GM10266 (cell line): ENCODE results near the gene OR5K4.
A peak's percentile ranks its signal among the peaks of the same experiment; 100 is the strongest.

Experiments
- DNase-seq: peaks from one replicate; pipeline ENCODE4 v3.0.0; 2012; ENCODE audit errors: extremely low spot score
- CTCF ChIP-seq: IDR thresholded peaks from 2 replicates; pipeline ENCODE4 v1.5.1; 2012; ENCODE audit warnings: mild to moderate bottlenecking, low read depth; ENCODE audit not compliant: control insufficient read depth, insufficient read depth; ENCODE audit errors: missing control alignments

The OR5K4 gene

GRCh38 chr3:98328933-98329332 is 24.7 kb upstream of the OR5K4 start:
- no peak for TF ChIP-seq CTCF
- no peak for DNase-seq

- DNase-seq = peak; percentile 22
- TF ChIP-seq CTCF = peak; percentile 76
Measured at GRCh38 chr3:98329392-98330124, 24.1 kb upstream of the OR5K4 start.

DNA sequence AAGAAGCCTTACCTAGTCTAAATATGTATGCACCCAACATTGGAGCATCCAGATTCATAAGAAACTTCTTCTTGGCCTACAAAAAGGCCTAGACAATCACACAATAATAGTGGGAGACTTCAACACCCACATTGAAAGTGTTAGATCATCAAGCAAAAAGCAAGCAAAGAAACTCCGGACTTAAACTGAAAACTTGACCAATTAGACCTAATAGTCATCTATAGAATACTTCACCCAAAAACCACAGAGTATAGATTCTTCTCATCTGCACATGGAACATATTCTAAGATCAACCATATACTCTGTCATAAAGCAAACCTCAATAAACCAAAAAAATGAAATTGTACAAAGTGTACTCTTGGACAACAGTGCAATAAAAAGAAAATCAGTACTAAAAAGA is 22.3 kb upstream of the OR5K4 start:
- no peak for DNase-seq

DNA sequence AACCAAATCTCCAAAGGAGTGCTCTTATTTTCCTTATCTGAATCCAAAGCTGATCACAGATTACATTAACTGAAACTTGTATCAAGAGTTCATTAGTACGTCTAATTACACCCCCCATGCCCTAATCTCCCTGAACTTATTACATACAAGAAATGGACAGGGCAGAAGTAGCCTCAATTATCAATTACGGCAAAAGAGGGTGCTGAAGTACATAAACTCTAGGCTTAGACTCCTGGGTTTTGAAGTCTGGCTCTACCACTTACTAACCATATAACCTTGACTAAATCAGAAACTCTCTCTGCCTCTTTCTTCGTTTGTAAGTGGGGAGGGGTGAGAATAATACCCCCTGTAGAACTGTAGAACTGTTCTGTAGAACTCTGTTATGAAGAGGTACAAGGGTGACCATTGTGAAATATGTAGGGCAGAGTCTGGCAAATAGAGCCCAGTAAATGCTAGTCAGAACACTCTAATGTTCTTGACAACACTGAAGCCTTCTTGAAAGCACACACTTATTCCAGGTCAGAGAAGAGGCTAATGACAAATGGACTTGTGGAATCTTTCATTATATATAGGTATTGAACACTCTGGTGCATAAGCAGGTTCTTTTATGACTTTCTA is 19.6 kb upstream of the OR5K4 start:
- peak; percentile 52 for TF ChIP-seq CTCF
- DNase-seq = peak; percentile 4

More for the DNA sequence above, 22.3 kb upstream of the OR5K4 start:
- TF ChIP-seq CTCF = no peak

GRCh38 chr3:98339031-98339430 is 14.6 kb upstream of the OR5K4 start:
- DNase-seq = no peak
- TF ChIP-seq CTCF = no peak

DNA sequence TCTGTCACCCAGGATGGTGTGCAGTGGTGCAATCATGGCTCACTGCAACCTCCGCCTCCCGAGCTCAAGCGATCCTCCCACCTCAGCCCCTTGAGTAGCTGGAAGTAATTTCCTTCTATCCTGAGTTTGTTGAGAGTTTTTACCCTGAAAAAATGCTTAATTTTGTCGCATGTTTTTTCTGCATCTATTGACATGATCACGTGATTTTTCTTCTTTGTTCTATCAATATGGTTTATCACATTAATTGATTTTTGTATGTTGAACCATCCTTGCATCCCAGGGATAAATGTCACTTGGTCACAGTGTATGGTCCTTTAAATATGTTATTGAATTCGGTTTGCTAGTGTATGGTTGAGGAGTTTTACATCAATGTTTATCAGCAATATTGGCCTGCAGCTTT is 11.9 kb upstream of the OR5K4 start:
- TF ChIP-seq CTCF = no peak
- no peak for DNase-seq

DNA sequence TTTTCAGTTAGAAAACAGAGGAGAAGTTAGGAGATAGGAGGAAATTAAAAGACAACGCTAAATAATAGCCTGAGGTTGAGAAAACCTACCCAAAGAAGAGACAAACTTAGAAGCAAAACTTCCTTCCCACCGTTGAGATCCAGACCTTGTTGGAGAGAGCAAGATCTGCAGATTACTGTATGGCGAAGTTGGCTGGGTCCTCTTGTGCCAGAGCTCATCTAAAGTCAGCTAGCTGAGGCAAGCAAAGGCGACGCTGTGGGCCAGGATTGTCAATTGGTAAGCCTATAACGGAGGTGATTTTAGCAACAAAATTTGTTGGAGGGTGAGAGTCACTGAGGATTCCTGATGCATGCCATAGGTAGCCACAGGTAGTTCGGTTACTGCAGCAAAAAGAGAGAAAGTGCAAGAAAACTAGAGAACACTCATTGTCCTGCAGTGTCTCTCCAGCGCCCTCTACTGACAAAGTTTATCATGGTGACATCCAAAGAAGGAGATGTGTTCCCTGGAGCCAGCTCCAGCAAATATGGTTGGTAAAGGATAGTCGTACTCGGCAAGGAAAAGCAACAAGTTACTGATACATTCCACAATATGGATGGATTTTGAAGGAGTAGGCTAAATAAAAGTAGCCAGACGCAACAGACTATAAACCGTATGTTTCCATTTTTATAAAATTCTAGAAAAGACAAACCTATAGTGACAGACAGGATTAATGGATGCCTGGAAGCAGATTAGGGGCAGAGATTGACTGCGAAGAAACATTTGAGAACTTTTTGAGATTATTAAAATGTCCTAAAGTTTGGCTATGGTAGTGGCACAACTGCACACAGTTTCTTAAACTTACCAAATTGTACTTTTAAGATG is 9.8 kb upstream of the OR5K4 start:
- TF ChIP-seq CTCF = peak; percentile 74

More for the DNA sequence above, 9.8 kb upstream of the OR5K4 start:
- peak; percentile 40 for DNase-seq
